Muscle of arm (tissue), 12 donors: Measurements from ENCODE around the gene MDGA2. TPM values are rescaled to one million over a fixed set of nuclear protein-coding genes. Genes with fewer than 3 reads are reported as not detected.

Source experiments
- DNase-seq: peaks from one replicate; pipeline ENCODE4 v3.0.0-alpha.2; 2013
- polyA plus RNA-seq, 12 donors: library from polyadenylated mRNA; unstranded; fragments of 120-200 nt; gene quantifications; one replicate each; pipeline ENCODE4 v1.2.1, GENCODE V29; 2013; ENCODE audit not compliant: insufficient read length in 12 of 12

The MDGA2 gene
- polyA plus RNA-seq, 12 donors: 0.19 to 0.66 (median 0.40) TPM; not detected in 2

DNA sequence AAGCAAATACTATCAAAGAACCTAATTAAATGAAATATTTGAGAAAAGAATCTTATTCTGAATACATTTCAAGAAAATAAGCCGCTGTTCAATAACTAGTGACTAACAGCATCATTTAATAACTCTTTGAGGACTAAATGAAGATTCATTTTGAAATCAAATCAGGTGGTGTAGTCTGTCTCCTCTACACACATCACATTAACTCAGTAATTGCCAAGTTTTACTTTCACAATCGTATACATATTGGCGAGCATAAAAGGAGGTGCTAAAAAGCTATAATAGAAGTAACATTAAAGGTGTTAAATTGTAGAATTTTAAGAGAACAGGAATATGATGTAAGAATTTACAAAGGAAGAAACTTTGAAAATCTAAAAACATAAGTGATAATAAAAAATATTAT is 185.1 kb downstream of the MDGA2 start:
- DNase-seq: no peak

GRCh38 chr14:47485421-47485820 is 190.0 kb downstream of the MDGA2 start:
- DNase-seq: no peak

- no peak for DNase-seq
Observed at GRCh38 chr14:47483449-47483848, 192.0 kb downstream of the MDGA2 start.

- DNase-seq: no peak
Observed at GRCh38 chr14:47471075-47471474, 204.3 kb downstream of the MDGA2 start.

GRCh38 chr14:47466916-47467315 is 208.5 kb downstream of the MDGA2 start:
- DNase-seq: no peak

DNA sequence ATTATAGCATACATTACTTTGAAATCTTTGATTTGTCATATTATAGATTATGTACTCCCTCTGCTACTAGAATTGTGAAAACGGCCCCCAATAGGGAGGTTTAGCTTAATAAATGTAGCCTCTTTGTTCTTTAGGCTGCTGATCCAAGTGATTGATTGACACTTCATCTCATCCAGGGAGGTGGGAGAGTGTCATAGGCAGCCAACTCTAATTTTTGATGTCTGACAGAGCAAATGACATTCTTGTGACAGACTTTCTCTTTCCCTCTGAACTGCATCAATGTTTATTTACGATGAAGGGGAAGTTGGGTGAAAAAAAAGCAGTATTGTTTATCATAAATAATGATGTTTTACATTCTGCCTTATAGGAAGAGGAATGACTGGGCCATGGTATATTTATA is 221.4 kb downstream of the MDGA2 start:
- DNase-seq: no peak

GRCh38 chr14:47447076-47447475 is 228.3 kb downstream of the MDGA2 start:
- no peak for DNase-seq

DNA sequence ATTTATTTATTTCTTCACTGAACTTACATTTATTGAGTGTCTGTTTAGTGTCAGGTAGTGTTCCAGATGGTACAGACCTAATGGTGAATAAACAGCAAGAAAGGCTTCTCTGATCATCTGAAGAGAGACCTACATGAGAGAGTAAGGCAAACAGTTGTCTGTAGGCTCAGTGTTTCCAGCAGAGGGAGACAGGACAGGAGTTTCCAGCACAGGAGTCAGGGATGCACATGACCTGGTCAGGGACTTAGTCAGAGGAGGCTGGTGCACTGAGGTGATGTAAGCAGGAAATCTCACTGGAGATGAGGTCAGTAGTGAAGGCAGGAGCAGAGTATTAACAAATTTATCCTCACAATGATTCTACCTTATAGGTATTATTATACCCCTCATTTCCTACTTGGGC is 233.2 kb downstream of the MDGA2 start:
- no peak for DNase-seq

DNA sequence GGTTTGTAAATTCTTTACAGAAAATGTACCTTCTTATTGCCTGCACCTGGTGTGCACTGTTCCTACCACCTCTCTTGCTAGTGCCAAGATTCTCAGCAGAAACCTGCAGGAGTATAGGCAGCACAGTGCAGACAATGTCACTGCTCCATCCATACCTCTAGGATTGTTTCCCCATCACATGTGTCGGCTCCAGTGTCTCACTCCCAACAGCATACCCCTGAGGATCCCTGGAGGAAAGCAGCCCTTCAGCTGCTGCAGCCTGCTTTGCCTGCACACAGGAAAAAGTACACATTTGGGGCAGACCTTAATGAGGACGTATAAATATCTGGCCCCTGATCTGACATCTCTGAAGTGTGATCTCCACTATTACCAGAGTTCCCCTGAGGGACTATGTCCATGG is 235.5 kb downstream of the MDGA2 start:
- DNase-seq: no peak

DNA sequence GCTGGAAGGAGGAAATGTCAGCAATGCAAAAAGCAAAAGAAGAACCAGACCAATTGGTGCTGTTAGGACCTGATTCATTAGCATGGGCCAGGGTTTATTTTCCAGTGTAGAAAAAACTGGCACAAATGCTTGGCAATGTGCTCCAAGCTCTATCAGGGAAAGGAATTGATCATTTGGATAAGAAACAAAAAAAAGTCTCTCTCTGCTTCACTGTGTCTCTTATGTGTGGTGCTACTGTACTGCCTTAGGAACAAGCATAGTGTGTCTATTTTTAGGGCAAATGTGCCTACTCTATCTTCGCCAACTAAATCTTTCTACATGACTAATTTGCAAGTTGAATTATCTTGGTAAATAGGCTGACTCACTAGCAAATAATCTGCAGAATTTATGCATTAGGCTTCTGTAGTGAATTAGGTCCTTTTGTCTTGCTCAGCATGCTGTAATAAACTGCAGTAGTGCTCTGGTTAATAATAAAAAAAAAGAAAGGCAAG is 236.7 kb downstream of the MDGA2 start:
- DNase-seq: no peak

DNA sequence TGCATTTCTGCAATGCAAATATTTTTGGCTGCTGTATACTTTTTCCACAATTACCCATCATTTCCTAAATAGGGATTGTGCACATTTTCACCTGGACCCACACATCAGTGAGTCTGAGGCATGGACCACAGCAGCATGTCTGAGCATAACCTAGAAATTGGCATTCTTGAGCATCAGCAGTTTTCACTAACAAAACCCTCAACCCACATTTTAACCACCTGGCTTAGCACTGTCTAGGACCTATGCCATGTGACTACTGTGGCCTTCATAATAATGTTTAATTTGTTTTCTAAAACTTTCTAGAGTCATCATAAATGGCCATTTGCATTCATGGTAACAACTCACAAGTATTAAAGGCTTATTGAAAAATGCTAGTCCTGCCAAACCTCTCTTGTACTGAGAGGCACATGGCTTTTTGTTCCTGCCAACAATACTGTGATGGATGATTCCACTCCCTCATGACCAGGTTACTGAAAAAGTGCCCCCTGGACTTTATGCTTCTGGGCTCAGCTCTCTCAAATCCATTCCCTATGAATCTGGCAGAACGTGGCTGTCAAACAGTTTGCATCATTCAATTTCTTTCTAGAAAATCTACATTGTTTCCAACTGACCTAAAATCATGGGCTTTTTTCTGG is 240.0 kb downstream of the MDGA2 start:
- DNase-seq: no peak

- no peak for DNase-seq
Observed at GRCh38 chr14:47427629-47428028, 247.8 kb downstream of the MDGA2 start.

DNA sequence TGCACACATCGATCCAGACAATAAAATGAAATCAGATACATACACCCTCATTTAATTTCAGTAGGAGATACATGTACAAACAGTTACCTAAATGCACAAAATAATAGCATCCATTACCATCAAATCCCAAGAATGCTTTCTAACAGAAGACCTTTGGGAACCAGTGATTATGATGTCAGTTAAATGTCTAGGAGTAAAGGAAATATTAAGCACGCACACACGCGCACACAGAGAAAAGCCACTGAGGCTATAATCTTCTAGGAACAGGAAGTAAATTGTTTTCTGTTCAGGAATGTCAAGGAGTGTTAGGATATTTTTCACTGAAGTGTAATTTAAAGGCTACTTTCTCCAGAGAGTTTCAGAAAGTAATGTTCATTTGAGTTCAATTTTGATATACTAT is 250.1 kb downstream of the MDGA2 start:
- DNase-seq: no peak

DNA sequence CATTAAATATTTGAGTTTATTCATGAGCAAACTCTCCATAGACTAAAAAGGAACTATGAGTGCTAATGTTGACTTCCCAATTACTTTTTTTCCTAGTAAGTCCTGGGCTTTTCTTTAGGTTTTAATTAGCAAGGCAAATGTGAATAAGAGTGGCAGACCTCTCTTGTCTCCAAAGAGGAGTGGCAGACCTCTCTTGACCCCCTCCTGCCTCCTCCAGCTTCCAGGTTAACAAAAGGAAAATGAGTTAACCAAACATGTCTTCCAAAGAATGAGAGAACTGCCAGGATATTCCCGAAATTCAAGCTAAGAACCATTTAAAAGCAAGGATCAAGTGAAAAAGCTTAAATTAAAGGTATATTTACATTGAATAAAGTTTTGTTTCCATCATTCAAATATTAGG is 253.2 kb downstream of the MDGA2 start:
- DNase-seq: no peak

DNA sequence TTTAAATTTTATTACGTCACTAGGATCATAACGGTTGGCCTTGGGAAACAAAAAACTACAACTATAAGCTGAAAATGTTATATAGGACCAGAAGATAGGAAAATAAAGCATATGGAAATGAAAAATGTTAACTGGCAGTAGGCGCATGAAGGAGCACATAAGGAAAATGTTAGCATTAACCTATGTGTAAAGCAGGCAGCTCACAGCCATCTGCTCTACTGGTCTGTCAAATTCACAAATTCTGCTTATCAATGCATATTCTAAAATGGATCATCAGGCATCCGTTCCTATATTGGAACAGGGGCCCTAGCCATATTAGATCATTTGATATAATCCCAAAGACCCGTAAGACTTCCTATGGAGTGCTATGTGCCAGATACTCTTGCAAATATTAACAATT is 263.9 kb downstream of the MDGA2 start:
- DNase-seq: no peak

DNA sequence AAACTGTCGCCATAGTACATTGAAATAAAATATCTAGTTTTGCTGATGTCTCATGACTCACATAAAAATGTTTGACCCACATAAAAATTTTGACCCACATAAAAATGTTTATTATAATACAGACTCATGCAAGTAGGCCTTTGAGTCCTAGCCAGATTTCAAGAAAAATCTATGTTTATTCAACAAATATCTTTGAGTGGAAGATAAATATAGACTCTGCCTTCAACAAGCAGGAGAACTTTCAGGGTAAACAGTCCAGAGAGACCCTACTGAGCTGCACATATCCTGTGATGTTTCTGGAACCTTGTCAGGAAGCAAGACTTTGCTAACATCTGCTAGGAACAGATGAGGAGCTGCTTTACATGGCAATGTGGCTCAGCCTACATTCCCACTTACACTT is 283.1 kb downstream of the MDGA2 start:
- peak; percentile 58 for DNase-seq

DNA sequence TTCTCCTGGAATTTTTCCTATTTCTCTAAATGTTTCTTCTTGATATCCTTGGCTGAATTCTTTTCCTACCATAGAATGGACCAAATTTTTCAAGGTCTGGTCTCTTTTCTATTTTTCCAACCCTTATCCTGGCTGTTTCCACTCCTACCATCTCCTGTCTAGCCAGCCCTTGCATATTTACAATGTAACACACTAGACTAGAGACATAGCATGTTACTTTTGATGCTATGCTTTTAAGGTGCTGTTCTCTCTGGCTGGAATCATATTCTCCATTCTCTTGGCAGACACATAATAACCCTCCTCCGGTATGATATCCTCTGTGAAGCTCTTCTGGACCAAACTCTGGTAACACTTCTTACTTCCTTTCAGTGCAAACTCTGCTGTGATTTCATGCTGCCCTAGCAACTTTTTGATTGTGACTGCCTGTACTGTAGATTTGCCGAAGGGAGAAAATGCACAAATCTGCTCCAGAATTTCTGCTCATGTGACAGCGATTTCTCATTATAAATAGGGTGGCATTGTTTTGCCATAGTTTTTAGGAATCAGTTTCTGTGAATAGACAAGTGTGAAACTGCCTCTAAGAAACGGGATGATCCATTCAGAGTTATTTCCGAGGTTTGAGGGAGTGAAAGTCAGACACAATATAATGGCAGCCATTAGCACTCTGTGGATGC is 284.4 kb downstream of the MDGA2 start:
- no peak for DNase-seq

GRCh38 chr14:47389535-47389934 is 285.9 kb downstream of the MDGA2 start:
- no peak for DNase-seq

DNA sequence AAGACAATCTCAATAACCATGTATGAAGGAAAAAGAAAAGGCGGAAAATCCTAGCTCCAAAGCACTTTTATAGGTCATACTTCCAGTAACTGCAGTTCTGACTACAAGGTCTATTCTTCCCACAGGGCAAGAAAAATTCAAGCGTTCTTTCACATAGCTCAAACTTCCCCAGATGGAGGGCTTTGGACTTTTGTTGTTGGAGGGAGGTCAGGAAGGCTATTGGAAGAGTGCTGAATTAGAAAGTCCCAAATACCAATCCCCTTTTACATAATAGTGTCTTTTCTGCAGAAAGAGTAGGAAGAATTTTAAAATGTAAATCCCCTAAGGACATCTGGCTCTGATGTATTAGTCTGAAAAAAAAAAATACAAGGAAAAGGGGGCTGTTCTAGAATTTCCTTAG is 309.4 kb downstream of the MDGA2 start:
- DNase-seq: no peak

- no peak for DNase-seq
Observed at GRCh38 chr14:47365233-47365632, 310.2 kb downstream of the MDGA2 start.

GRCh38 chr14:47353186-47353585 is 322.2 kb downstream of the MDGA2 start:
- DNase-seq: no peak

- no peak for DNase-seq
Observed at GRCh38 chr14:47346849-47347248, 328.6 kb downstream of the MDGA2 start.

DNA sequence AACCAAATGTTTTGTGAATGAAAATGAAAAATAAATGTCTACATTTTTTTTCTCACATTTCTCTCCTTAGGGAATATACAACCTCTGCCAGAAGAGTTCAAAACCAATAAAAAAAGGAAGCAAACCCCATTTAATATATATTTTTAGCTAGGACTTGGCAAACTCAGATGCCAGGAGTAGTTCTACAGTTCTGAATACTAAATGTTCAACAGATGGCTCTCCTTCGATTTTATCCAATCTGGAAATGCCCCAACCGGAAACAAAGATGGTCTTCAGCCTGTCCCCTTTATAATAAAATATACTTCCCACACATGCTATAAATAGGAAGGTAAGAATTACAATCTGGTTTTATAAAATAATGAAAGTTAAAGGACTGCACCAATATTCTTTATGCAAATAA is 330.4 kb downstream of the MDGA2 start:
- DNase-seq: peak; percentile 20

- DNase-seq: no peak
Observed at GRCh38 chr14:47332939-47333338, 342.5 kb downstream of the MDGA2 start.
